GM18951 (cell line): ENCODE data around the gene AXIN2.

Experiments
- POLR2A ChIP-seq: IDR thresholded peaks from 4 replicates; pipeline ENCODE4 v1.6.1; 2011; ENCODE audit warnings: mild to moderate bottlenecking; ENCODE audit not compliant: insufficient read length, insufficient read depth; ENCODE audit errors: extremely low read depth
- in situ Hi-C: fragments of 300-500 bp; cut with MboI; formaldehyde crosslinking; loops from one replicate; pipeline ENCODE4 v1.12.0; 2022; ENCODE audit warnings: low sequenced_read_pairs, mixed read lengths, inconsistent platforms; ENCODE audit not compliant: unreplicated experiment

AXIN2 gene

GRCh38 chr17:65545705-65546523 is 15.5 kb downstream of the AXIN2 start:
- in situ Hi-C loops, result no loop called here
- no peak for TF ChIP-seq POLR2A

- no peak for TF ChIP-seq POLR2A
- in situ Hi-C loops, result no loop called here
These were observed 16.8 kb downstream of the AXIN2 start for GRCh38 chr17:65544672-65545071.

- in situ Hi-C loops, result no loop called here
- no peak for TF ChIP-seq POLR2A
These were observed 18.8 kb downstream of the AXIN2 start for GRCh38 chr17:65542610-65543009.

GRCh38 chr17:65542067-65542466 is 19.4 kb downstream of the AXIN2 start:
- in situ Hi-C loops, result no loop called here
- TF ChIP-seq POLR2A, result no peak

GRCh38 chr17:65541453-65541852 is 20.0 kb downstream of the AXIN2 start:
- no peak for TF ChIP-seq POLR2A
- in situ Hi-C loops, result no loop called here

- in situ Hi-C loops, result no loop called here
- TF ChIP-seq POLR2A, result no peak
These were observed 21.7 kb downstream of the AXIN2 start for GRCh38 chr17:65539630-65540266.

- in situ Hi-C loops, result no loop called here
These were observed 22.5 kb downstream of the AXIN2 start for GRCh38 chr17:65538675-65539529.

GRCh38 chr17:65537845-65538674 is 23.4 kb downstream of the AXIN2 start:
- in situ Hi-C loops, result no loop called here
- TF ChIP-seq POLR2A, result no peak

More at GRCh38 chr17:65538675-65539529, 22.5 kb downstream of the AXIN2 start:
- no peak for TF ChIP-seq POLR2A

GRCh38 chr17:65537343-65537844 is 24.1 kb downstream of the AXIN2 start:
- TF ChIP-seq POLR2A, result no peak
- in situ Hi-C loops, result no loop called here

GRCh38 chr17:65536573-65537342 is 24.7 kb downstream of the AXIN2 start:
- in situ Hi-C loops, result no loop called here
- TF ChIP-seq POLR2A, result no peak

- in situ Hi-C loops, result no loop called here
- no peak for TF ChIP-seq POLR2A
These were observed 25.5 kb downstream of the AXIN2 start for GRCh38 chr17:65535777-65536572.

- in situ Hi-C loops, result no loop called here
- no peak for TF ChIP-seq POLR2A
These were observed 27.5 kb downstream of the AXIN2 start for GRCh38 chr17:65533852-65534457.
